ENCODE measurements around the gene LRRIQ1. TPM values are rescaled to one million over a fixed set of nuclear protein-coding genes. Genes with fewer than 3 reads are reported as not detected.

LRRIQ1 gene
- total and polyA plus RNA-seq, 2 experiments from 2014 or later = 1.4 to 4.0 TPM

DNA sequence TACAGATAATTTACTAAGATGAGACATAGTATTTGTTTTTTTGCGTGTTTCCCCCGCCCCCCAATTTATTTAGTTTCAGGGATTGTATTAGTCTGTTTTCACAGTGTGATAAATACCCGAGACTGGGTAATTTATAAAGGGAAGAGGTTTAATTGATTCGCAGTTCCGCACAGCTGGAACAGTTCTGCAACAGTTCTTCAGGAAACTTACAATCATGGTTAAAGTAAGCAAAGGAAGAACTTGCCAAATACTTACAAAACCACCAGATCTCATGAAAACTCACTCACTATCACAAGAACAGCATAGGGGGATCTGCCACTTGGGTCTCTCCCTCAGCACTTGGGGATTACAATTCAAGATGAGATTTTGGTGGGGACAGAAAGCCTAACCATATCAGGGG lies 48.9 kb downstream of the LRRIQ1 start (continued):
- TF ChIP-seq, protein P1, sequence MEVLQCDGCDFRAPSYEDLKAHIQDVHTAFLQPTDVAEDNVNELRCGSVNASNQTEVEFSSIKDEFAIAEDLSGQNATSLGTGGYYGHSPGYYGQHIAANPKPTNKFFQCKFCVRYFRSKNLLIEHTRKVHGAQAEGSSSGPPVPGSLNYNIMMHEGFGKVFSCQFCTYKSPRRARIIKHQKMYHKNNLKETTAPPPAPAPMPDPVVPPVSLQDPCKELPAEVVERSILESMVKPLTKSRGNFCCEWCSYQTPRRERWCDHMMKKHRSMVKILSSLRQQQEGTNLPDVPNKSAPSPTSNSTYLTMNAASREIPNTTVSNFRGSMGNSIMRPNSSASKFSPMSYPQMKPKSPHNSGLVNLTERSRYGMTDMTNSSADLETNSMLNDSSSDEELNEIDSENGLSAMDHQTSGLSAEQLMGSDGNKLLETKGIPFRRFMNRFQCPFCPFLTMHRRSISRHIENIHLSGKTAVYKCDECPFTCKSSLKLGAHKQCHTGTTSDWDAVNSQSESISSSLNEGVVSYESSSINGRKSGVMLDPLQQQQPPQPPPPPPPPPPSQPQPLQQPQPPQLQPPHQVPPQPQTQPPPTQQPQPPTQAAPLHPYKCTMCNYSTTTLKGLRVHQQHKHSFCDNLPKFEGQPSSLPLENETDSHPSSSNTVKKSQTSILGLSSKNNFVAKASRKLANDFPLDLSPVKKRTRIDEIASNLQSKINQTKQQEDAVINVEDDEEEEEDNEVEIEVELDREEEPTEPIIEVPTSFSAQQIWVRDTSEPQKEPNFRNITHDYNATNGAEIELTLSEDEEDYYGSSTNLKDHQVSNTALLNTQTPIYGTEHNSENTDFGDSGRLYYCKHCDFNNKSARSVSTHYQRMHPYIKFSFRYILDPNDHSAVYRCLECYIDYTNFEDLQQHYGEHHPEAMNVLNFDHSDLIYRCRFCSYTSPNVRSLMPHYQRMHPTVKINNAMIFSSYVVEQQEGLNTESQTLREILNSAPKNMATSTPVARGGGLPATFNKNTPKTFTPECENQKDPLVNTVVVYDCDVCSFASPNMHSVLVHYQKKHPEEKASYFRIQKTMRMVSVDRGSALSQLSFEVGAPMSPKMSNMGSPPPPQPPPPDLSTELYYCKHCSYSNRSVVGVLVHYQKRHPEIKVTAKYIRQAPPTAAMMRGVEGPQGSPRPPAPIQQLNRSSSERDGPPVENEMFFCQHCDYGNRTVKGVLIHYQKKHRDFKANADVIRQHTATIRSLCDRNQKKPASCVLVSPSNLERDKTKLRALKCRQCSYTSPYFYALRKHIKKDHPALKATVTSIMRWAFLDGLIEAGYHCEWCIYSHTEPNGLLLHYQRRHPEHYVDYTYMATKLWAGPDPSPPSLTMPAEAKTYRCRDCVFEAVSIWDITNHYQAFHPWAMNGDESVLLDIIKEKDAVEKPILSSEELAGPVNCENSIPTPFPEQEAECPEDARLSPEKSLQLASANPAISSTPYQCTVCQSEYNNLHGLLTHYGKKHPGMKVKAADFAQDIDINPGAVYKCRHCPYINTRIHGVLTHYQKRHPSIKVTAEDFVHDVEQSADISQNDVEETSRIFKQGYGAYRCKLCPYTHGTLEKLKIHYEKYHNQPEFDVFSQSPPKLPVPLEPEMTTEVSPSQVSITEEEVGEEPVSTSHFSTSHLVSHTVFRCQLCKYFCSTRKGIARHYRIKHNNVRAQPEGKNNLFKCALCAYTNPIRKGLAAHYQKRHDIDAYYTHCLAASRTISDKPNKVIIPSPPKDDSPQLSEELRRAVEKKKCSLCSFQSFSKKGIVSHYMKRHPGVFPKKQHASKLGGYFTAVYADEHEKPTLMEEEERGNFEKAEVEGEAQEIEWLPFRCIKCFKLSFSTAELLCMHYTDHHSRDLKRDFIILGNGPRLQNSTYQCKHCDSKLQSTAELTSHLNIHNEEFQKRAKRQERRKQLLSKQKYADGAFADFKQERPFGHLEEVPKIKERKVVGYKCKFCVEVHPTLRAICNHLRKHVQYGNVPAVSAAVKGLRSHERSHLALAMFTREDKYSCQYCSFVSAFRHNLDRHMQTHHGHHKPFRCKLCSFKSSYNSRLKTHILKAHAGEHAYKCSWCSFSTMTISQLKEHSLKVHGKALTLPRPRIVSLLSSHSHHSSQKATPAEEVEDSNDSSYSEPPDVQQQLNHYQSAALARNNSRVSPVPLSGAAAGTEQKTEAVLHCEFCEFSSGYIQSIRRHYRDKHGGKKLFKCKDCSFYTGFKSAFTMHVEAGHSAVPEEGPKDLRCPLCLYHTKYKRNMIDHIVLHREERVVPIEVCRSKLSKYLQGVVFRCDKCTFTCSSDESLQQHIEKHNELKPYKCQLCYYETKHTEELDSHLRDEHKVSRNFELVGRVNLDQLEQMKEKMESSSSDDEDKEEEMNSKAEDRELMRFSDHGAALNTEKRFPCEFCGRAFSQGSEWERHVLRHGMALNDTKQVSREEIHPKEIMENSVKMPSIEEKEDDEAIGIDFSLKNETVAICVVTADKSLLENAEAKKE (CRISPR knock-in tag; IDR thresholded peaks at IDR 0.05) = no peak

DNA sequence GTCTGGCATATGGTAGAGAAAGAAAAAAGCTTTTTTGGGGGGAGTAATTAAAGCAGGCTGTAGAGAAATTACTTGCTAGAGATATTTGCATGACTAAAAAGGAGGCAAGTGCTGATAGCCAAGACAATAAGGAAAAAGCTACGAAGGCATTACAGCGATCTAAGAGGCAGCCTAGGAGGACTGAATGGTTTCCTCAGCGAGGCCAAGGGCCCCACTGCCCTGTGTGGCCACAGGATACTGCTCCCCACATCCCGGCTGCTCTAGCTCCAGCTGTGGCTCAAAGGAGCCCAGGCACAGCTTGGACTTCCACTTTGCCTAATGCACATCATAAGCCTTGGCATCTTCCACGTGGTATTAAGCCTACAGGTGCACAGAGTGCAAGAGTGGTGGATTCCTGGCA lies 53.6 kb downstream of the LRRIQ1 start:
- ATAC-seq (peak; percentile 71), DNase-seq (ENCODE audit: low spot score) (peak; percentile 16)
- Mint-ChIP-seq H3K9me3 (no peaks in the 10 kb centered on the region), H3K4me1 (peaks cover 9% of the 10 kb centered on the region), H3K4me3 (no peak overlapping the region), H3K36me3 (ENCODE audit: low read depth) (no peaks in the 10 kb centered on the region), H3K27me3 (ENCODE audit: insufficient read depth, low read depth, poor library complexity) (no peaks in the 10 kb centered on the region), H3K27ac (no peak overlapping the region)
- Histone ChIP-seq H3F3A (replicated peaks; ENCODE audit: low read depth) (no peaks in the 10 kb centered on the region), H3K4me1 (ENCODE audit: insufficient read depth) (no peaks in the 10 kb centered on the region), H4K20me1 (replicated peaks; ENCODE audit: insufficient read depth) (no peaks in the 10 kb centered on the region), H3K9me2 (ENCODE audit: insufficient read depth) (no peaks in the 10 kb centered on the region), H3K79me2 (replicated peaks; ENCODE audit: insufficient read depth) (no peaks in the 10 kb centered on the region), H3K27ac (ENCODE audit: low read depth) (no peak overlapping the region), H3K27me3 (ENCODE audit: insufficient read depth) (no peaks in the 10 kb centered on the region), H3K36me3 (ENCODE audit: insufficient read depth) (no peaks in the 10 kb centered on the region), H3K4me3 (no peak overlapping the region), H3K4me2 (peak overlapping the region; percentile 38; the same call in 1 of the 2 replicates), H2AFZ (peak overlapping the region; percentile 96)
- no peak for TF ChIP-seq ZNF331 (CRISPR knock-in tag; IDR thresholded peaks at IDR 0.05; ENCODE audit: low read depth)
- TF ChIP-seq NANOG (IDR thresholded peaks at IDR 0.05; ENCODE audit: borderline replicate concordance) = no peak
- no peak for TF ChIP-seq JUNB (IDR thresholded peaks at IDR 0.05; ENCODE audit: unreplicated experiment)
- no peak for TF ChIP-seq EZH2 (IDR thresholded peaks at IDR 0.05; ENCODE audit: low read depth, unreplicated experiment)
- no peak for TF ChIP-seq POLR2AphosphoS5 (IDR thresholded peaks at IDR 0.05; ENCODE audit: low read depth)
- TF ChIP-seq, protein P2, sequence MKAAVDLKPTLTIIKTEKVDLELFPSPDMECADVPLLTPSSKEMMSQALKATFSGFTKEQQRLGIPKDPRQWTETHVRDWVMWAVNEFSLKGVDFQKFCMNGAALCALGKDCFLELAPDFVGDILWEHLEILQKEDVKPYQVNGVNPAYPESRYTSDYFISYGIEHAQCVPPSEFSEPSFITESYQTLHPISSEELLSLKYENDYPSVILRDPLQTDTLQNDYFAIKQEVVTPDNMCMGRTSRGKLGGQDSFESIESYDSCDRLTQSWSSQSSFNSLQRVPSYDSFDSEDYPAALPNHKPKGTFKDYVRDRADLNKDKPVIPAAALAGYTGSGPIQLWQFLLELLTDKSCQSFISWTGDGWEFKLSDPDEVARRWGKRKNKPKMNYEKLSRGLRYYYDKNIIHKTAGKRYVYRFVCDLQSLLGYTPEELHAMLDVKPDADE (IDR thresholded peaks at IDR 0.05) = no peak
- TF ChIP-seq, protein P3, sequence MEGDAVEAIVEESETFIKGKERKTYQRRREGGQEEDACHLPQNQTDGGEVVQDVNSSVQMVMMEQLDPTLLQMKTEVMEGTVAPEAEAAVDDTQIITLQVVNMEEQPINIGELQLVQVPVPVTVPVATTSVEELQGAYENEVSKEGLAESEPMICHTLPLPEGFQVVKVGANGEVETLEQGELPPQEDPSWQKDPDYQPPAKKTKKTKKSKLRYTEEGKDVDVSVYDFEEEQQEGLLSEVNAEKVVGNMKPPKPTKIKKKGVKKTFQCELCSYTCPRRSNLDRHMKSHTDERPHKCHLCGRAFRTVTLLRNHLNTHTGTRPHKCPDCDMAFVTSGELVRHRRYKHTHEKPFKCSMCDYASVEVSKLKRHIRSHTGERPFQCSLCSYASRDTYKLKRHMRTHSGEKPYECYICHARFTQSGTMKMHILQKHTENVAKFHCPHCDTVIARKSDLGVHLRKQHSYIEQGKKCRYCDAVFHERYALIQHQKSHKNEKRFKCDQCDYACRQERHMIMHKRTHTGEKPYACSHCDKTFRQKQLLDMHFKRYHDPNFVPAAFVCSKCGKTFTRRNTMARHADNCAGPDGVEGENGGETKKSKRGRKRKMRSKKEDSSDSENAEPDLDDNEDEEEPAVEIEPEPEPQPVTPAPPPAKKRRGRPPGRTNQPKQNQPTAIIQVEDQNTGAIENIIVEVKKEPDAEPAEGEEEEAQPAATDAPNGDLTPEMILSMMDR (conservative IDR thresholded peaks at IDR 0.05; ENCODE audit: low read depth in 2 of 2) = no peak
- TF ChIP-seq, protein P4, sequence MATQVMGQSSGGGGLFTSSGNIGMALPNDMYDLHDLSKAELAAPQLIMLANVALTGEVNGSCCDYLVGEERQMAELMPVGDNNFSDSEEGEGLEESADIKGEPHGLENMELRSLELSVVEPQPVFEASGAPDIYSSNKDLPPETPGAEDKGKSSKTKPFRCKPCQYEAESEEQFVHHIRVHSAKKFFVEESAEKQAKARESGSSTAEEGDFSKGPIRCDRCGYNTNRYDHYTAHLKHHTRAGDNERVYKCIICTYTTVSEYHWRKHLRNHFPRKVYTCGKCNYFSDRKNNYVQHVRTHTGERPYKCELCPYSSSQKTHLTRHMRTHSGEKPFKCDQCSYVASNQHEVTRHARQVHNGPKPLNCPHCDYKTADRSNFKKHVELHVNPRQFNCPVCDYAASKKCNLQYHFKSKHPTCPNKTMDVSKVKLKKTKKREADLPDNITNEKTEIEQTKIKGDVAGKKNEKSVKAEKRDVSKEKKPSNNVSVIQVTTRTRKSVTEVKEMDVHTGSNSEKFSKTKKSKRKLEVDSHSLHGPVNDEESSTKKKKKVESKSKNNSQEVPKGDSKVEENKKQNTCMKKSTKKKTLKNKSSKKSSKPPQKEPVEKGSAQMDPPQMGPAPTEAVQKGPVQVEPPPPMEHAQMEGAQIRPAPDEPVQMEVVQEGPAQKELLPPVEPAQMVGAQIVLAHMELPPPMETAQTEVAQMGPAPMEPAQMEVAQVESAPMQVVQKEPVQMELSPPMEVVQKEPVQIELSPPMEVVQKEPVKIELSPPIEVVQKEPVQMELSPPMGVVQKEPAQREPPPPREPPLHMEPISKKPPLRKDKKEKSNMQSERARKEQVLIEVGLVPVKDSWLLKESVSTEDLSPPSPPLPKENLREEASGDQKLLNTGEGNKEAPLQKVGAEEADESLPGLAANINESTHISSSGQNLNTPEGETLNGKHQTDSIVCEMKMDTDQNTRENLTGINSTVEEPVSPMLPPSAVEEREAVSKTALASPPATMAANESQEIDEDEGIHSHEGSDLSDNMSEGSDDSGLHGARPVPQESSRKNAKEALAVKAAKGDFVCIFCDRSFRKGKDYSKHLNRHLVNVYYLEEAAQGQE (IDR thresholded peaks at IDR 0.05; ENCODE audit: unreplicated experiment) = no peak

Data from GM23338 (cell line).